Upper lobe of left lung (tissue), 4 donors: ENCODE measurements around the gene WDR37.

Source experiments
- POLR2A ChIP-seq, 4 donors: fragments of 450-650 bp; IDR thresholded peaks; one replicate each; pipeline ENCODE4 v1.5.1; 2016 to 2017; ENCODE audit warnings: antibody characterized with exemption in 4 of 4, mild to moderate bottlenecking in 2 of 4
- TF ChIP-seq, protein P1 (sequence below), 6 experiments: fragments of 450-650 bp in 4 of 6; fragments of 200-600 bp in 2 of 6; sonication (generic) in 2 of 6; IDR thresholded peaks; one replicate each; pipeline ENCODE4 v1.5.1; 2016 to 2019; ENCODE audit warnings: antibody characterized with exemption in 6 of 6

DNA sequence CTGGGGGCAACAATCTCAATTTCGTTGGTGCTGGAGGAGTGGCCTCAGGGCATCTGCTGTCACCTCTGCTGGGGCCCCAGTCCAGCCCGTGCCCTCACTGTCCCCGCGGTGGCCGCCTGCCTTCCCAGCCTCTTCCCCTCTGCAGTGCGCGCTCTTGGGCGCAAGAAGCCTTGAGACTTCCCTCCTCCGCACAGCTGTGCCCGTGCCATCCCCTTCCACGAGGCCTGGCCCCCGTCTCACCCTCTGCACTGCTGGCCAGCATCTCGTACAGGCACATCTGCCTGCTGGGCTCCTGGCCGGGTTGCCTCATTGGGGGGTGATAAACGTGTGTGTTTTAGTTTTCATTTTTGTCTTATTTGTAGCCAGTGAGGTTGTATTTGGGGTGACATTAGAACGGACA, 44.5 kb upstream of the WDR37 start:
- TF ChIP-seq, protein P1, sequence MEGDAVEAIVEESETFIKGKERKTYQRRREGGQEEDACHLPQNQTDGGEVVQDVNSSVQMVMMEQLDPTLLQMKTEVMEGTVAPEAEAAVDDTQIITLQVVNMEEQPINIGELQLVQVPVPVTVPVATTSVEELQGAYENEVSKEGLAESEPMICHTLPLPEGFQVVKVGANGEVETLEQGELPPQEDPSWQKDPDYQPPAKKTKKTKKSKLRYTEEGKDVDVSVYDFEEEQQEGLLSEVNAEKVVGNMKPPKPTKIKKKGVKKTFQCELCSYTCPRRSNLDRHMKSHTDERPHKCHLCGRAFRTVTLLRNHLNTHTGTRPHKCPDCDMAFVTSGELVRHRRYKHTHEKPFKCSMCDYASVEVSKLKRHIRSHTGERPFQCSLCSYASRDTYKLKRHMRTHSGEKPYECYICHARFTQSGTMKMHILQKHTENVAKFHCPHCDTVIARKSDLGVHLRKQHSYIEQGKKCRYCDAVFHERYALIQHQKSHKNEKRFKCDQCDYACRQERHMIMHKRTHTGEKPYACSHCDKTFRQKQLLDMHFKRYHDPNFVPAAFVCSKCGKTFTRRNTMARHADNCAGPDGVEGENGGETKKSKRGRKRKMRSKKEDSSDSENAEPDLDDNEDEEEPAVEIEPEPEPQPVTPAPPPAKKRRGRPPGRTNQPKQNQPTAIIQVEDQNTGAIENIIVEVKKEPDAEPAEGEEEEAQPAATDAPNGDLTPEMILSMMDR (IDR thresholded peaks at IDR 0.05): no peak
- TF ChIP-seq POLR2A (IDR thresholded peaks at IDR 0.05): no peak
